Activated CD8-positive, alpha-beta T cell treated with anti-CD3 and anti-CD28 coated beads, Interleukin-2, amount 10 ng/mL, durations not matched to agents 7 days and 5 days (primary cell): ENCODE data around the gene S100A16. TPM values are rescaled to one million over a fixed set of nuclear protein-coding genes. Genes with fewer than 3 reads are reported as not detected.

Experiments used
- ATAC-seq: fragments of 150-1000 bp; cut with Tn5 transposase; one replicate; pipeline ENCODE4 v1.10.0; 2021; ENCODE audit warnings: moderate library complexity
- CTCF ChIA-PET: fragments of 350-600 bp; sonication (Branson Sonifier 250); formaldehyde crosslinking; loops from one replicate; lab custom pipeline; 2021; ENCODE audit warnings: antibody characterized with exemption; lab: Charles Lee
- POLR2A ChIA-PET: fragments of 350-600 bp; sonication (Branson Sonifier 250); formaldehyde crosslinking; loops from one replicate; lab custom pipeline; 2021; ENCODE audit warnings: antibody characterized with exemption; lab: Charles Lee
- DNase-seq: peaks from one replicate; pipeline ENCODE4 v3.0.0-alpha.2; 2020
- H3K27ac Mint-ChIP-seq: one replicate; pipeline ENCODE4 v1.8.0; 2021; ENCODE audit warnings: mild to moderate bottlenecking, mixed read lengths
- H3K27me3 Mint-ChIP-seq: one replicate; pipeline ENCODE4 v1.8.0; 2021; ENCODE audit warnings: low read depth, mixed read lengths
- H3K36me3 Mint-ChIP-seq: one replicate; pipeline ENCODE4 v1.8.0; 2021; ENCODE audit warnings: low read depth, mixed read lengths
- H3K4me1 Mint-ChIP-seq: one replicate; pipeline ENCODE4 v1.8.0; 2021; ENCODE audit warnings: low read depth, mixed read lengths
- H3K4me3 Mint-ChIP-seq: one replicate; pipeline ENCODE4 v1.8.0; 2021; ENCODE audit warnings: mild to moderate bottlenecking, mixed read lengths
- H3K9me3 Mint-ChIP-seq: one replicate; pipeline ENCODE4 v1.8.0; 2022; ENCODE audit warnings: mixed read lengths; ENCODE audit not compliant: insufficient read depth
- total RNA-seq, 2 experiments: library from RNA; stranded (reverse); gene quantifications; one replicate each; pipeline ENCODE4 v1.2.3, GENCODE V29; 2021

S100A16 gene
- not detected for total RNA-seq

- Mint-ChIP-seq H3K4me1 (peaks cover 7% of the 10 kb centered on the region), H3K4me3 (no peak within 1 kb of the TSS), H3K36me3 (no peaks in the 10 kb centered on the region), H3K27me3 (no peaks in the 10 kb centered on the region), H3K27ac (no peak within 1 kb of the TSS), H3K9me3 (no peaks in the 10 kb centered on the region)
- DNase-seq (no peak), ATAC-seq (no peak)
- POLR2A ChIA-PET, result interaction anchor here (0.6 kb wide), 1 partner anchor 32 kb away, joined by 3 read pairs; no protein-coding TSS in a partner anchor
- CTCF ChIA-PET, result interaction anchor here (0.9 to 10.2 kb wide), 4 partner anchors 14 to 80 kb away, joined by 3 to 115 read pairs (median 4); partner anchors contain the start of gene S100A13
Observed at GRCh38 chr1:153612755-153613331, at the start of gene S100A16. Gene S100A16 (minus strand): TSS chr1:153613137. CDS start chr1:153608151, 4,986 bp downstream.

GRCh38 chr1:153662269-153662668 lies 49.3 kb upstream of the S100A16 start:
- DNase-seq (no peak), ATAC-seq (no peak)
- Mint-ChIP-seq H3K4me3 (no peak overlapping the region), H3K36me3 (peaks cover 65% of the 10 kb centered on the region), H3K4me1 (peaks cover 16% of the 10 kb centered on the region), H3K27ac (no peak overlapping the region), H3K9me3 (no peaks in the 10 kb centered on the region), H3K27me3 (no peaks in the 10 kb centered on the region)
- ChIA-PET POLR2A (interaction anchor here (1.2 kb wide), 1 partner anchor 24 kb away, joined by 3 read pairs; no protein-coding TSS in a partner anchor), CTCF (no interaction called here)

- ATAC-seq, result no peak
- POLR2A ChIA-PET, result interaction anchor here (0.7 to 1.2 kb wide), 3 partner anchors 14 to 28 kb away, joined by 3 read pairs; partner anchors contain the start of gene CHTOP
- no peak for DNase-seq
- Mint-ChIP-seq H3K4me1 (peaks cover 16% of the 10 kb centered on the region), H3K4me3 (peak overlapping the region; percentile 15), H3K27me3 (no peaks in the 10 kb centered on the region), H3K9me3 (no peaks in the 10 kb centered on the region), H3K27ac (no peak overlapping the region), H3K36me3 (peaks cover 54% of the 10 kb centered on the region)
- CTCF ChIA-PET, result interaction anchor here (0.6 kb wide), 1 partner anchor 1320 kb away, joined by 3 read pairs; no protein-coding TSS in a partner anchor
Observed at GRCh38 chr1:153661111-153661708, 48.3 kb upstream of the S100A16 start.

- POLR2A ChIA-PET, result interaction anchor here (0.6 to 2.7 kb wide), 7 partner anchors 11 to 326 kb away, joined by 3 to 25 read pairs (median 5); partner anchors contain the start of genes CHTOP, ILF2, RAB13 and S100A1
Observed at GRCh38 chr1:153659656-153660055, 46.7 kb upstream of the S100A16 start.

GRCh38 chr1:153659175-153659534 lies 46.2 kb upstream of the S100A16 start:
- peaks cover 37% of the 10 kb centered on the region for H3K36me3 Mint-ChIP-seq
- CTCF ChIA-PET, result interaction anchor here (0.6 to 1.8 kb wide), 12 partner anchors 8 to 1342 kb away, joined by 3 to 6 read pairs (median 3); partner anchors contain the start of genes CHTOP, ILF2 and RAB13

More at GRCh38 chr1:153659656-153660055, 46.7 kb upstream of the S100A16 start:
- no peaks in the 10 kb centered on the region for H3K27me3 Mint-ChIP-seq
- H3K9me3 Mint-ChIP-seq, result no peaks in the 10 kb centered on the region
- DNase-seq (no peak), ATAC-seq (no peak)
- H3K4me3 Mint-ChIP-seq, result peak overlapping the region; percentile 98
- H3K27ac Mint-ChIP-seq, result peak overlapping the region; percentile 94
- H3K36me3 Mint-ChIP-seq, result peaks cover 40% of the 10 kb centered on the region
- peaks cover 17% of the 10 kb centered on the region for H3K4me1 Mint-ChIP-seq
- CTCF ChIA-PET, result interaction anchor here (0.7 to 1.8 kb wide), 8 partner anchors 8 to 1342 kb away, joined by 3 to 5 read pairs (median 3); partner anchors contain the start of genes CHTOP, ILF2 and RAB13

GRCh38 chr1:153658400-153659174 lies 45.6 kb upstream of the S100A16 start, which contains the start of gene SNAPIN:
Gene SNAPIN (plus strand): TSS chr1:153658703. CDS start chr1:153658744, 41 bp downstream.
- peak within 1 kb of the TSS; percentile 98 for H3K4me3 Mint-ChIP-seq
- H3K27me3 Mint-ChIP-seq, result no peaks in the 10 kb centered on the region
- ChIA-PET CTCF (interaction anchor here (0.6 to 1.8 kb wide), 11 partner anchors 9 to 1343 kb away, joined by 3 to 6 read pairs (median 3); partner anchors contain the start of genes CHTOP, ILF2 and RAB13), POLR2A (interaction anchor here (0.9 to 2.7 kb wide), 9 partner anchors 9 to 332 kb away, joined by 3 to 25 read pairs (median 4); partner anchors contain the start of genes CHTOP, ILF2, RAB13 and RPS27)
- ATAC-seq (peak; percentile 98), DNase-seq (peak; percentile 94)
- peaks cover 33% of the 10 kb centered on the region for H3K36me3 Mint-ChIP-seq
- H3K9me3 Mint-ChIP-seq, result no peaks in the 10 kb centered on the region
- H3K4me1 Mint-ChIP-seq, result peaks cover 17% of the 10 kb centered on the region
- H3K27ac Mint-ChIP-seq, result peak within 1 kb of the TSS; percentile 94

More at GRCh38 chr1:153659175-153659534, 46.2 kb upstream of the S100A16 start:
- Mint-ChIP-seq H3K27me3 (no peaks in the 10 kb centered on the region), H3K9me3 (no peaks in the 10 kb centered on the region), H3K4me3 (peak overlapping the region; percentile 98), H3K27ac (peak overlapping the region; percentile 94), H3K4me1 (peaks cover 17% of the 10 kb centered on the region)
- peak; percentile 3 for ATAC-seq
- POLR2A ChIA-PET, result interaction anchor here (0.6 to 2.7 kb wide), 10 partner anchors 8 to 331 kb away, joined by 3 to 25 read pairs (median 4); partner anchors contain the start of genes CHTOP, ILF2, RAB13 and RPS27
- no peak for DNase-seq

GRCh38 chr1:153655333-153655732 lies 42.4 kb upstream of the S100A16 start:
- Mint-ChIP-seq H3K4me3 (no peak overlapping the region), H3K36me3 (peaks cover 6% of the 10 kb centered on the region), H3K9me3 (no peaks in the 10 kb centered on the region), H3K27ac (peak overlapping the region; percentile 10), H3K27me3 (no peaks in the 10 kb centered on the region), H3K4me1 (peaks cover 17% of the 10 kb centered on the region)
- DNase-seq (no peak), ATAC-seq (no peak)
- ChIA-PET POLR2A (no interaction called here), CTCF (interaction anchor here (1.7 kb wide), 1 partner anchor 83 kb away, joined by 4 read pairs; no protein-coding TSS in a partner anchor)

- POLR2A ChIA-PET, result interaction anchor here (2.4 kb wide), 1 partner anchor 19 kb away, joined by 10 read pairs; the partner anchor contains the start of gene CHTOP
- no peaks in the 10 kb centered on the region for H3K27me3 Mint-ChIP-seq
- peaks cover 22% of the 10 kb centered on the region for H3K4me1 Mint-ChIP-seq
- ATAC-seq (no peak), DNase-seq (no peak)
- H3K4me3 Mint-ChIP-seq, result no peak overlapping the region
- H3K36me3 Mint-ChIP-seq, result peaks cover under 1% of the 10 kb centered on the region
- CTCF ChIA-PET, result interaction anchor here (1.8 kb wide), 1 partner anchor 120 kb away, joined by 5 read pairs; no protein-coding TSS in a partner anchor
- H3K9me3 Mint-ChIP-seq, result no peaks in the 10 kb centered on the region
- no peak overlapping the region for H3K27ac Mint-ChIP-seq
Observed at GRCh38 chr1:153652805-153653500, 40.0 kb upstream of the S100A16 start.

- H3K9me3 Mint-ChIP-seq, result no peaks in the 10 kb centered on the region
- ATAC-seq, result no peak
- DNase-seq, result no peak
- ChIA-PET POLR2A (interaction anchor here (0.6 to 2.4 kb wide), 3 partner anchors 8 to 312 kb away, joined by 3 to 10 read pairs (median 4); partner anchors contain the start of genes CHTOP and SLC39A1), CTCF (no interaction called here)
- peaks cover 10% of the 10 kb centered on the region for H3K36me3 Mint-ChIP-seq
- H3K4me1 Mint-ChIP-seq, result peaks cover 28% of the 10 kb centered on the region
- no peaks in the 10 kb centered on the region for H3K27me3 Mint-ChIP-seq
- H3K4me3 Mint-ChIP-seq, result no peak overlapping the region
- H3K27ac Mint-ChIP-seq, result no peak overlapping the region
Observed at GRCh38 chr1:153651771-153652170, 38.8 kb upstream of the S100A16 start.

GRCh38 chr1:153649863-153650235 lies 36.9 kb upstream of the S100A16 start:
- Mint-ChIP-seq H3K4me1 (peaks cover 45% of the 10 kb centered on the region), H3K4me3 (no peak overlapping the region), H3K36me3 (peaks cover 29% of the 10 kb centered on the region), H3K27me3 (no peaks in the 10 kb centered on the region), H3K27ac (peak overlapping the region; percentile 84), H3K9me3 (no peaks in the 10 kb centered on the region)
- ChIA-PET CTCF (interaction anchor here (2.0 kb wide), 1 partner anchor 12 kb away, joined by 6 read pairs; no protein-coding TSS in a partner anchor), POLR2A (interaction anchor here (0.6 to 4.8 kb wide), 4 partner anchors 12 to 853 kb away, joined by 3 to 33 read pairs (median 3); partner anchors contain the start of gene CHTOP)
- ATAC-seq (peak; percentile 31), DNase-seq (no peak)
